ENCODE data around the gene SART1.

- TF ChIP-seq CTCF (conservative IDR thresholded peaks at IDR 0.05) (no peak), ZFX (IDR thresholded peaks at IDR 0.05) (no peak)
Observed at GRCh38 chr11:65953471-65953870, 8.1 kb upstream of the SART1 start.
